HEK293 (cell line): ENCODE results near the gene KIRREL3.
"Not testable (repeated sequence)": the region's sequence is repeated elsewhere in the genome, so short reads cannot be mapped to it uniquely, and the experiment has no call there.

ENCODE experiments used
- BCL11A ChIP-seq: fragments of 450-650 bp; formaldehyde crosslinking; IDR thresholded peaks from 2 replicates; pipeline ENCODE4 v1.5.1; 2016; ENCODE audit warnings: low read depth, missing biosample characterization, missing genetic modification characterization
- CTCF ChIP-seq: fragments of 450-650 bp; formaldehyde crosslinking; IDR thresholded peaks from 2 replicates; pipeline ENCODE4 v1.5.1; 2016; ENCODE audit warnings: missing biosample characterization, missing genetic modification characterization
- HOXA7 ChIP-seq: sonication (generic); formaldehyde crosslinking; IDR thresholded peaks from 2 replicates; pipeline ENCODE4 v1.8.1; 2022; ENCODE audit warnings: missing genetic modification reagents, borderline replicate concordance
- KLF7 ChIP-seq: fragments of 450-650 bp; formaldehyde crosslinking; IDR thresholded peaks from 2 replicates; pipeline ENCODE4 v1.5.1; 2016; ENCODE audit warnings: missing biosample characterization, missing genetic modification characterization, borderline replicate concordance
- PBX3 ChIP-seq: sonication (generic); formaldehyde crosslinking; IDR thresholded peaks from 2 replicates; pipeline ENCODE4 v1.8.1; 2022; ENCODE audit warnings: mild to moderate bottlenecking, moderate library complexity, missing genetic modification reagents
- TCF7L2 ChIP-seq: IDR thresholded peaks from 2 replicates; pipeline ENCODE4 v1.6.1; 2011; ENCODE audit warnings: low read depth, mild to moderate bottlenecking, inconsistent platforms, low read length, moderate library complexity, borderline replicate concordance
- ZNF223 ChIP-seq: fragments of 450-650 bp; formaldehyde crosslinking; IDR thresholded peaks from 2 replicates; pipeline ENCODE4 v1.5.1; 2016; ENCODE audit warnings: missing biosample characterization, missing genetic modification characterization
- ZNF366 ChIP-seq: fragments of 450-650 bp; formaldehyde crosslinking; conservative IDR thresholded peaks from 2 replicates; pipeline ENCODE4 v1.5.1; 2016; ENCODE audit warnings: missing biosample characterization, missing genetic modification characterization
- ZNF571 ChIP-seq: fragments of 450-650 bp; formaldehyde crosslinking; IDR thresholded peaks from 2 replicates; pipeline ENCODE4 v1.5.0; 2017; ENCODE audit warnings: missing biosample characterization, missing genetic modification characterization
- ZNF785 ChIP-seq: fragments of 450-650 bp; formaldehyde crosslinking; IDR thresholded peaks from 2 replicates; pipeline ENCODE4 v1.5.1; 2016; ENCODE audit warnings: missing biosample characterization, missing genetic modification characterization

GRCh38 chr11:126952533-126952932 is 48.0 kb downstream of the KIRREL3 start:
- TF ChIP-seq CTCF (tag by site-specific recombination); ZNF223 (tag by site-specific recombination); ZNF571 (tag by site-specific recombination); BCL11A (tag by site-specific recombination); HOXA7; TCF7L2; ZNF366; KLF7; ZNF785 (tag by site-specific recombination); PBX3 (CRISPR knock-in tag): not testable (repeated sequence)
